Testis (tissue), 2 donors: Measurements from ENCODE around the gene ZNF143.

Experiments used
- CTCF ChIP-seq, 3 experiments: fragments of 450-650 bp in 2 of 3; fragments of 200-600 bp in 1 of 3; sonication (generic) in 1 of 3; IDR thresholded peaks; one replicate each; pipeline ENCODE4 v1.5.1; 2016 to 2019; ENCODE audit warnings: antibody characterized with exemption in 3 of 3, mild to moderate bottlenecking in 2 of 3, moderate library complexity in 1 of 3
- POLR2A ChIP-seq: fragments of 450-650 bp; IDR thresholded peaks from one replicate; pipeline ENCODE4 v1.6.1; 2017; ENCODE audit warnings: antibody characterized with exemption, mild to moderate bottlenecking, moderate library complexity

GRCh38 chr11:9533736-9534473, 73.1 kb downstream of the ZNF143 start:
- TF ChIP-seq CTCF (IDR thresholded peaks at IDR 0.05) (no peak), POLR2A (no peak)
